OCI-LY7 (cell line): ENCODE measurements around the gene SCAMP3. TPM values are rescaled to one million over a fixed set of nuclear protein-coding genes. Genes with fewer than 3 reads are reported as not detected.

Experiments
- BruUV-seq: library from RNA; stranded (reverse); fragments of 400-500 nt; replicated peaks from 2 replicates; lab custom pipeline; 2021; lab: Mats Ljungman, UMichigan
- CTCF ChIA-PET: fragments of 300-600 bp; sonication (Branson Sonifier 250); formaldehyde crosslinking; loops from one replicate; lab custom pipeline; 2022; ENCODE audit warnings: antibody characterized with exemption; ENCODE audit not compliant: unreplicated experiment; lab: Charles Lee
- POLR2A ChIA-PET: fragments of 300-600 bp; sonication (Branson Sonifier 250); formaldehyde crosslinking; loops from one replicate; lab custom pipeline; 2022; ENCODE audit warnings: antibody characterized with exemption; lab: Charles Lee
- DNase-seq: peaks from one replicate; pipeline ENCODE4 v3.0.0-alpha.2; 2015; ENCODE audit warnings: low spot score
- H2AFZ ChIP-seq: fragments of 200-600 bp; sonication (generic), shearing (Covaris generic); 2 replicates; pipeline ENCODE4 v1.6.1; 2014; ENCODE audit warnings: mild to moderate bottlenecking, antibody characterized with exemption, low read length, moderate library complexity
- H3K27ac ChIP-seq: fragments of 200-600 bp; sonication (generic); 2 replicates; pipeline ENCODE4 v1.5.1; 2014; ENCODE audit warnings: mixed run types, low read depth, mild to moderate bottlenecking, moderate library complexity, low read length, inconsistent platforms; ENCODE audit not compliant: poor library complexity, severe bottlenecking
- H3K36me3 ChIP-seq: fragments of 200-600 bp; sonication (generic); 2 replicates; pipeline ENCODE4 v1.6.1; 2014; ENCODE audit warnings: mild to moderate bottlenecking, antibody characterized with exemption, low read length, moderate library complexity, mixed read lengths; ENCODE audit not compliant: insufficient read depth
- H3K4me1 ChIP-seq: fragments of 200-600 bp; sonication (generic); 2 replicates; pipeline ENCODE4 v1.5.1; 2014; ENCODE audit warnings: mild to moderate bottlenecking, low read length; ENCODE audit not compliant: insufficient read depth, poor library complexity, severe bottlenecking
- H3K4me2 ChIP-seq: fragments of 200-600 bp; sonication (generic); 2 replicates; pipeline ENCODE4 v1.6.1; 2014; ENCODE audit warnings: mild to moderate bottlenecking, low read length
- H3K4me3 ChIP-seq: fragments of 200-600 bp; sonication (generic); 2 replicates; pipeline ENCODE4 v1.5.1; 2014; ENCODE audit warnings: mild to moderate bottlenecking, low read depth, low read length; ENCODE audit not compliant: poor library complexity, severe bottlenecking
- H3K79me2 ChIP-seq: fragments of 200-600 bp; sonication (generic); 2 replicates; pipeline ENCODE4 v1.6.1; 2016; ENCODE audit warnings: low read depth, mild to moderate bottlenecking, low read length, moderate library complexity, mixed read lengths; ENCODE audit not compliant: insufficient read depth
- H3K9me2 ChIP-seq: fragments of 200-600 bp; sonication (generic); 2 replicates; pipeline ENCODE4 v1.6.1; 2016; ENCODE audit warnings: mild to moderate bottlenecking, low read length, mixed read lengths; ENCODE audit not compliant: insufficient read depth
- H3K9me3 ChIP-seq: fragments of 200-600 bp; sonication (generic); 2 replicates; pipeline ENCODE4 v1.6.1; 2014; ENCODE audit warnings: mild to moderate bottlenecking, mixed run types, low read length, mixed read lengths
- H4K20me1 ChIP-seq: fragments of 200-600 bp; sonication (generic); 2 replicates; pipeline ENCODE4 v1.6.1; 2014; ENCODE audit warnings: mild to moderate bottlenecking, antibody characterized with exemption, low read length, moderate library complexity, mixed read lengths; ENCODE audit not compliant: insufficient read depth
- EZH2phosphoT487 ChIP-seq: fragments of 200-600 bp; sonication (generic); IDR thresholded peaks from 2 replicates; pipeline ENCODE4 v1.6.1; 2018; ENCODE audit warnings: low read depth, borderline replicate concordance, mild to moderate bottlenecking, mixed run types, antibody characterized with exemption, low read length, moderate library complexity, mixed read lengths
- intact Hi-C: fragments of 100-400 bp; cut with micrococcal nuclease; formaldehyde crosslinking; loops from one replicate; pipeline ENCODE4 v1.10.0; 2022; ENCODE audit not compliant: unreplicated experiment
- total RNA-seq, 2 experiments: library from RNA; depleted of rRNA in 1 of 2; stranded (reverse); fragments of >200 nt in 1 of 2; shearing (Covaris generic) in 1 of 2; gene quantifications; 2 replicates each; pipeline ENCODE4 v1.2.3, GENCODE V29; 2014 to 2022
- TF ChIP-seq, protein P1 (sequence below): fragments of 200-600 bp; sonication (generic); conservative IDR thresholded peaks from 2 replicates; pipeline ENCODE4 v1.5.1; 2014; ENCODE audit warnings: mild to moderate bottlenecking, antibody characterized with exemption, low read length, moderate library complexity, mixed read lengths

The SCAMP3 gene
- total RNA-seq, 2 experiments from 2014 or later: 58.3 to 74.7 TPM

DNA sequence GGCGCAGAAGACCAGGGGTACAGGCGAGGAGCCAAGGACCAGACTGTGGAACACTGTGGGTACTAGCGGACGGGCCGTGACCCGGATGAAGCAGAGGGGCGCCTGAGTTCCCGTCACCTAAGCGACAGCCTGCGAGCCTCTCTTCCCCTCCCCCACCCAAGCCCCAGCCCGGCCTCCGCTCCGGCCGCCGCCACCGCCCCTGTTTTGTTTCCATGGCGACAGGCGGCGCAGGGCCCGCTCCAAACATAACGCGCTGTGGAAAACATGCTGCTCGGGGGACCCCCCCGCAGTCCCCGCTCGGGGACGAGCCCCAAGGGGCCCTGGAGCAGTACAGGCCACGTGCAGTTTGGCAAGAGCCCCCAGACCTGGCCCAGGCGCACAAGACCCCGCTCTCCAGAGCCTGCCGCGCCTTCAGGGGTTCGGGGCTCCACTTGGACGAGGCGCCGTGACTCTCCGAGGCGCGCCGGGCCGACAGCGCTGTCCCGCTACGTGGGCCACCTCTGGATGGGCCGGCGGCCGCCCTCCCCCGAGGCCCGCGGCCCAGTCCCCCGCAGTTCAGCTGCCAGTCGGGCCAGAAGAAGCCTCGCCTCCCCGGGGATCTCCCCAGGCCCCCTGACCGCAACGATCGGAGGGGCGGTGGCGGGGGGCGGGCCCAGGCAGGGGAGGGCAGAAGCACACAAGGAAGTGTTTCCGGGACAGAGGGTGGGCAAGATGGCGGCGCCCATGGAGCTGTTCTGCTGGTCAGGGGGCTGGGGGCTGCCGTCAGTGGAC lies 53.4 kb downstream of the SCAMP3 start, which contains the start of gene MTX1:
Gene MTX1 (plus strand): TSS at position 155 of the 771 bp plus-strand sequence. CDS start 110 bp downstream, at position 265.
- intact Hi-C loops: loop anchor here (5.0 kb wide), 2 partner anchors 54 to 99 kb away; partner anchors contain the start of genes FDPS and SCAMP3
- Histone ChIP-seq H3K4me1 (peaks cover 28% of the 10 kb centered on the region), H3K4me3 (peak within 1 kb of the TSS; percentile 90), H4K20me1 (no peaks in the 10 kb centered on the region), H3K27ac (peak within 1 kb of the TSS; percentile 77), H3K79me2 (no peaks in the 10 kb centered on the region), H3K4me2 (peak within 1 kb of the TSS; percentile 90), H3K9me2 (no peaks in the 10 kb centered on the region), H2AFZ (peak within 1 kb of the TSS; percentile 64), H3K9me3 (no peaks in the 10 kb centered on the region), H3K36me3 (no peaks in the 10 kb centered on the region)
- peak; percentile 87 for DNase-seq
- ChIA-PET POLR2A (interaction anchor here (0.6 to 1.1 kb wide), 3 partner anchors 10 to 67 kb away, joined by 8 to 9 read pairs (median 9); no protein-coding TSS in a partner anchor), CTCF (interaction anchor here (0.6 to 2.2 kb wide), 2 partner anchors 16 to 20 kb away, joined by 5 to 9 read pairs; no protein-coding TSS in a partner anchor)
- no TSS peak for BruUV-seq
- TF ChIP-seq, protein P1, sequence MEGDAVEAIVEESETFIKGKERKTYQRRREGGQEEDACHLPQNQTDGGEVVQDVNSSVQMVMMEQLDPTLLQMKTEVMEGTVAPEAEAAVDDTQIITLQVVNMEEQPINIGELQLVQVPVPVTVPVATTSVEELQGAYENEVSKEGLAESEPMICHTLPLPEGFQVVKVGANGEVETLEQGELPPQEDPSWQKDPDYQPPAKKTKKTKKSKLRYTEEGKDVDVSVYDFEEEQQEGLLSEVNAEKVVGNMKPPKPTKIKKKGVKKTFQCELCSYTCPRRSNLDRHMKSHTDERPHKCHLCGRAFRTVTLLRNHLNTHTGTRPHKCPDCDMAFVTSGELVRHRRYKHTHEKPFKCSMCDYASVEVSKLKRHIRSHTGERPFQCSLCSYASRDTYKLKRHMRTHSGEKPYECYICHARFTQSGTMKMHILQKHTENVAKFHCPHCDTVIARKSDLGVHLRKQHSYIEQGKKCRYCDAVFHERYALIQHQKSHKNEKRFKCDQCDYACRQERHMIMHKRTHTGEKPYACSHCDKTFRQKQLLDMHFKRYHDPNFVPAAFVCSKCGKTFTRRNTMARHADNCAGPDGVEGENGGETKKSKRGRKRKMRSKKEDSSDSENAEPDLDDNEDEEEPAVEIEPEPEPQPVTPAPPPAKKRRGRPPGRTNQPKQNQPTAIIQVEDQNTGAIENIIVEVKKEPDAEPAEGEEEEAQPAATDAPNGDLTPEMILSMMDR: no peak
- no peak for TF ChIP-seq EZH2phosphoT487

DNA sequence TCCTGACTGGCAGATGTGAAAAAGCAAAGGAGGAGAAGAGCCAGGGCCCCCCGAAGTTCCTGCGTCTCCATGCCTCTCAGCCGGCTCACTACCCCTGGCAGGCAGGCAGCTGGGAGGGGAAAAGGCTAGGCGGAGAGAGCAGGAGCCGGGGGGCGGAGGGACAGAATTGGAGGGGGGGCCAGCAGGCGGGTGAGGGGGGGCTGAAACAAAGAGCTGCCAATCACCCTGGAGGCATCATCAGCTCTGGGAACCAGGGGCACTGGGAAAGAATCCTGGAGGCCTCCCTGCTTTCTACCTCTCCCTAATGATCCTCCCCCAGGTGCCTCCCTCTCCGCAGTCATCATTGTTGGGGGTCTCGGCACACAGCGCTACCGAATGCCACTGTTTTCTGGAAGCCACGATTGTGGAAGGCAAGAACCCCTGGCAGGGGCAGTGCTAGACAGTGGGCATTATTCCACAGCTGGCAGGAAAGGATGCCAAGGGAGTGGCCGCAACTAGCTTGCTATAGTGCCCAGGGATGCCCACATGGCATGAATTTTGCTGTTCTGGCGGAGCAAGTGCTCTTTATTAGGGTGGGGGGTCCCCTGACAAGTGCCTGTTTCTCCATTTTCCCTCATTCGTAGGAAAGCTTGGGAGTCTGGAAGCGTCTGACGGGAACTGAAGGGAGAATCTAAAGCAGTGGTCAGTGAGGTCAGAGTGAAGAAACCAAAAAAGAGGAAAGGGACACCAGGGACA lies 54.2 kb downstream of the SCAMP3 start, which contains the start of gene THBS3:
Gene THBS3 (minus strand): TSS at position 92 of the 735 bp plus-strand sequence. CDS start 21 bp downstream, at position 71.
- H4K20me1 ChIP-seq: no peaks in the 10 kb centered on the region
- H3K27ac ChIP-seq: peak within 1 kb of the TSS; percentile 77
- TF ChIP-seq, protein P1: no peak
- no peak for TF ChIP-seq EZH2phosphoT487
- H3K9me3 ChIP-seq: no peaks in the 10 kb centered on the region
- no peak for DNase-seq
- intact Hi-C loops: loop anchor here (1.0 to 5.0 kb wide), 4 partner anchors 18 to 99 kb away; partner anchors contain the start of genes FDPS and SCAMP3
- TSS peak; percentile 61 for BruUV-seq
- no peaks in the 10 kb centered on the region for H3K79me2 ChIP-seq
- H3K9me2 ChIP-seq: no peaks in the 10 kb centered on the region
- ChIA-PET POLR2A (interaction anchor here (0.6 to 0.8 kb wide), 2 partner anchors 19 to 235 kb away, joined by 3 to 4 read pairs; no protein-coding TSS in a partner anchor), CTCF (interaction anchor here (1.5 to 2.2 kb wide), 2 partner anchors 16 to 35 kb away, joined by 3 to 9 read pairs; partner anchors contain the start of gene KRTCAP2)
- H3K36me3 ChIP-seq: no peaks in the 10 kb centered on the region
- H2AFZ ChIP-seq: peak within 1 kb of the TSS; percentile 64
- H3K4me3 ChIP-seq: peak within 1 kb of the TSS; percentile 90
- H3K4me1 ChIP-seq: peaks cover 28% of the 10 kb centered on the region
- H3K4me2 ChIP-seq: peak within 1 kb of the TSS; percentile 90
